GM13977 (cell line): ENCODE results near the gene PKLR.

Experiments
- DNase-seq: peaks from one replicate; pipeline ENCODE4 v3.0.0; 2012; ENCODE audit warnings: low spot score
- in situ Hi-C: fragments of 300-500 bp; cut with MboI; formaldehyde crosslinking; loops from one replicate; pipeline ENCODE4 v1.12.0; 2022; ENCODE audit warnings: low sequenced_read_pairs, low pct_unique_long_range_greater_than_20kb, mixed read lengths, inconsistent platforms; ENCODE audit not compliant: unreplicated experiment
- TF ChIP-seq, protein P1 (sequence below): IDR thresholded peaks from 2 replicates; pipeline ENCODE4 v1.5.1; 2012; ENCODE audit warnings: mild to moderate bottlenecking, control low read depth; ENCODE audit not compliant: insufficient read depth; ENCODE audit errors: extremely low read depth, missing control alignments

The PKLR gene

GRCh38 chr1:155268630-155269029, 32.6 kb downstream of the PKLR start:
- in situ Hi-C loops, result loop anchor here (25.0 kb wide), 1 partner anchor 319 kb away; no protein-coding TSS in a partner anchor
- TF ChIP-seq, protein P1, sequence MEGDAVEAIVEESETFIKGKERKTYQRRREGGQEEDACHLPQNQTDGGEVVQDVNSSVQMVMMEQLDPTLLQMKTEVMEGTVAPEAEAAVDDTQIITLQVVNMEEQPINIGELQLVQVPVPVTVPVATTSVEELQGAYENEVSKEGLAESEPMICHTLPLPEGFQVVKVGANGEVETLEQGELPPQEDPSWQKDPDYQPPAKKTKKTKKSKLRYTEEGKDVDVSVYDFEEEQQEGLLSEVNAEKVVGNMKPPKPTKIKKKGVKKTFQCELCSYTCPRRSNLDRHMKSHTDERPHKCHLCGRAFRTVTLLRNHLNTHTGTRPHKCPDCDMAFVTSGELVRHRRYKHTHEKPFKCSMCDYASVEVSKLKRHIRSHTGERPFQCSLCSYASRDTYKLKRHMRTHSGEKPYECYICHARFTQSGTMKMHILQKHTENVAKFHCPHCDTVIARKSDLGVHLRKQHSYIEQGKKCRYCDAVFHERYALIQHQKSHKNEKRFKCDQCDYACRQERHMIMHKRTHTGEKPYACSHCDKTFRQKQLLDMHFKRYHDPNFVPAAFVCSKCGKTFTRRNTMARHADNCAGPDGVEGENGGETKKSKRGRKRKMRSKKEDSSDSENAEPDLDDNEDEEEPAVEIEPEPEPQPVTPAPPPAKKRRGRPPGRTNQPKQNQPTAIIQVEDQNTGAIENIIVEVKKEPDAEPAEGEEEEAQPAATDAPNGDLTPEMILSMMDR, result no peak
- no peak for DNase-seq

DNA sequence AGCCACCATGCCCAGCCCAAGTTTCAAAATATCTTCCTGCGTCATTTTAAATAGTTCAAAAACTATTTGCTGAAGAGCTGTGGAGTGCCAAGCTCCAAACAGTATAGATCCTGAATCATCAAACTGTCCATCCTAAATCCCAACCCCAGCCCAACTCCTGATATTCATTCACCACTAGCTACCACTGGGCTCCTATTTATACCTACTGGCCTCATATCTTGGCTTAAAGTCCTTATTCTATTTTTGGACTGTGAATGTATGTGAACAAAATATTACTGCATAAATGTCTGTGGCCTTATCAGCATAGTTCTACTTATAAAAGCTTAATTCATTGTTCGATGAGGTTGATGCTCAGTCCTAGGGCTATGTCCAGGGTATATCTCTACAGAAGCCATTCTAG, 33.9 kb downstream of the PKLR start:
- TF ChIP-seq, protein P1, result no peak
- in situ Hi-C loops, result loop anchor here (25.0 kb wide), 1 partner anchor 320 kb away; no protein-coding TSS in a partner anchor
- DNase-seq, result no peak

- in situ Hi-C loops, result loop anchor here (25.0 kb wide), 1 partner anchor 321 kb away; no protein-coding TSS in a partner anchor
- TF ChIP-seq, protein P1, result no peak
- no peak for DNase-seq
Measured at GRCh38 chr1:155266553-155266952, 34.7 kb downstream of the PKLR start.

- in situ Hi-C loops, result loop anchor here (25.0 kb wide), 1 partner anchor 324 kb away; no protein-coding TSS in a partner anchor
- TF ChIP-seq, protein P1, result no peak
- no peak for DNase-seq
Measured at GRCh38 chr1:155263067-155263466, 38.2 kb downstream of the PKLR start.

GRCh38 chr1:155261852-155262673, 39.2 kb downstream of the PKLR start, which contains the start of gene SCAMP3:
Gene SCAMP3 (minus strand): TSS chr1:155262360. CDS start chr1:155262151, 209 bp downstream.
- DNase-seq, result peak; percentile 97
- in situ Hi-C loops, result loop anchor here (25.0 kb wide), 1 partner anchor 325 kb away; no protein-coding TSS in a partner anchor
- TF ChIP-seq, protein P1, result no peak

DNA sequence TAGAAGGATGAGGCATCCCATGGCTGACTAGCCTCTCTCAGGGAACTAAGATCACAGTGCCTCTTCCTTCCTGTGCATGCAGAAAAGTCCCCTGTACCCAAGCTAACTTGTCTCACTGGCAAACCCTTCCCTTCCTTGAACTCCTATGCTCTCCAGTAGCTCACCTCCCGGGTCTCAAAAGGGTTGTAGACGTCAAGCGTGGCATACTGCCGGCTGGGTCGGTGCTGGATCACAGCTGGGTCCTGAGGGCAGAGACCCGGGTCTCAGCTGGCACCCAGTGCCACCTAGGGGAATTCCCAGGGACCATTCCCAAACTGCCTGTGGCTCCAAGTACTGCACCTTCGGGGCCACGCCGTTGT, 39.8 kb downstream of the PKLR start:
- TF ChIP-seq, protein P1, result no peak
- in situ Hi-C loops, result loop anchor here (25.0 kb wide), 1 partner anchor 326 kb away; no protein-coding TSS in a partner anchor
- no peak for DNase-seq
